Measurements from ENCODE around the gene LRSAM1.

DNA sequence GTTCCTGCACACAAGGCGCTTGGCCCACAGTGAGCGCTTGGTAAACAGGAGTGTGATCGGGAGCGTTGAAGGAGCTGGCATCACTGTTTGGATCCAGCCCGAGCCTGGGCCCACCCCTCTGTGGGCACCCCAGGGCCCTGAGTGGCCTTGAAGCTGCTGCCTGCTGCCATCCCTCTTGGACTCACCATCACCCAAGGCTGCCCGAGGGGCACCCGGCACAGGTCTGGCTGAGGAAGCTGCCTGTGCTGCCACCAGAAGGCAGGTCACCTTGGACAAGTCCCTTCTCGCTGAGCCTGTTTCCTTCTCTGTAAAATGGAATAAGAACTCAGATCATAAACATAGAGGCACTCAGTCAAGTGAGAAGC, 53.6 kb downstream of the LRSAM1 start:
- TF ChIP-seq, protein P1, sequence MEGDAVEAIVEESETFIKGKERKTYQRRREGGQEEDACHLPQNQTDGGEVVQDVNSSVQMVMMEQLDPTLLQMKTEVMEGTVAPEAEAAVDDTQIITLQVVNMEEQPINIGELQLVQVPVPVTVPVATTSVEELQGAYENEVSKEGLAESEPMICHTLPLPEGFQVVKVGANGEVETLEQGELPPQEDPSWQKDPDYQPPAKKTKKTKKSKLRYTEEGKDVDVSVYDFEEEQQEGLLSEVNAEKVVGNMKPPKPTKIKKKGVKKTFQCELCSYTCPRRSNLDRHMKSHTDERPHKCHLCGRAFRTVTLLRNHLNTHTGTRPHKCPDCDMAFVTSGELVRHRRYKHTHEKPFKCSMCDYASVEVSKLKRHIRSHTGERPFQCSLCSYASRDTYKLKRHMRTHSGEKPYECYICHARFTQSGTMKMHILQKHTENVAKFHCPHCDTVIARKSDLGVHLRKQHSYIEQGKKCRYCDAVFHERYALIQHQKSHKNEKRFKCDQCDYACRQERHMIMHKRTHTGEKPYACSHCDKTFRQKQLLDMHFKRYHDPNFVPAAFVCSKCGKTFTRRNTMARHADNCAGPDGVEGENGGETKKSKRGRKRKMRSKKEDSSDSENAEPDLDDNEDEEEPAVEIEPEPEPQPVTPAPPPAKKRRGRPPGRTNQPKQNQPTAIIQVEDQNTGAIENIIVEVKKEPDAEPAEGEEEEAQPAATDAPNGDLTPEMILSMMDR (IDR thresholded peaks at IDR 0.05; ENCODE audit: borderline replicate concordance, extremely low read depth, low read length, poor library complexity, severe bottlenecking), result no peak
- no peak for TF ChIP-seq EZH2 (IDR thresholded peaks at IDR 0.05; ENCODE audit: borderline replicate concordance, low read depth, low read length, severe bottlenecking)

All from DND-41 (cell line).